Calu3 (cell line): ENCODE measurements around the gene CIB1. TPM values are rescaled to one million over a fixed set of nuclear protein-coding genes. Genes with fewer than 3 reads are reported as not detected.

Source experiments
- BruUV-seq: library from RNA; stranded (reverse); fragments of 400-500 nt; replicated peaks from 2 replicates; lab custom pipeline; 2021; lab: Mats Ljungman, UMichigan
- CTCF ChIA-PET: fragments of 300-600 bp; sonication (Branson Sonifier 250); formaldehyde crosslinking; loops from one replicate; lab custom pipeline; 2022; ENCODE audit warnings: antibody characterized with exemption; lab: Charles Lee
- DNase-seq: peaks from one replicate; pipeline ENCODE4 v3.0.0; 2022
- H3K27ac Mint-ChIP-seq: one replicate; pipeline ENCODE4 v1.8.0; 2022; ENCODE audit warnings: mixed read lengths; ENCODE audit not compliant: unreplicated experiment
- H3K27me3 Mint-ChIP-seq: one replicate; pipeline ENCODE4 v1.8.0; 2022; ENCODE audit warnings: mixed read lengths; ENCODE audit not compliant: unreplicated experiment
- H3K36me3 Mint-ChIP-seq: one replicate; pipeline ENCODE4 v1.8.0; 2022; ENCODE audit warnings: mild to moderate bottlenecking, moderate library complexity, mixed read lengths; ENCODE audit not compliant: insufficient read depth, unreplicated experiment
- H3K4me1 Mint-ChIP-seq: one replicate; pipeline ENCODE4 v1.8.0; 2022; ENCODE audit warnings: mild to moderate bottlenecking, low read depth, mixed read lengths; ENCODE audit not compliant: unreplicated experiment
- H3K4me3 Mint-ChIP-seq: one replicate; pipeline ENCODE4 v1.8.0; 2022; ENCODE audit warnings: mild to moderate bottlenecking, low read depth, moderate library complexity, mixed read lengths; ENCODE audit not compliant: unreplicated experiment
- H3K9me3 Mint-ChIP-seq: one replicate; pipeline ENCODE4 v1.8.0; 2022; ENCODE audit warnings: low read depth, mixed read lengths; ENCODE audit not compliant: unreplicated experiment
- intact Hi-C: fragments of 100-400 bp; cut with micrococcal nuclease; formaldehyde crosslinking; loops from one replicate; pipeline ENCODE4 v1.10.0; 2022; ENCODE audit not compliant: unreplicated experiment
- total RNA-seq: library from RNA; stranded (reverse); gene quantifications from 2 replicates; pipeline ENCODE4 v1.2.3, GENCODE V29; 2022
- TF ChIP-seq, protein P1 (sequence below): fragments of 200-600 bp; IDR thresholded peaks from one replicate; pipeline ENCODE4 v1.8.0; 2022; ENCODE audit warnings: antibody characterized with exemption; ENCODE audit not compliant: unreplicated experiment

The CIB1 gene
- total RNA-seq, 1 experiment from 2014 or later = 82.8 TPM

DNA sequence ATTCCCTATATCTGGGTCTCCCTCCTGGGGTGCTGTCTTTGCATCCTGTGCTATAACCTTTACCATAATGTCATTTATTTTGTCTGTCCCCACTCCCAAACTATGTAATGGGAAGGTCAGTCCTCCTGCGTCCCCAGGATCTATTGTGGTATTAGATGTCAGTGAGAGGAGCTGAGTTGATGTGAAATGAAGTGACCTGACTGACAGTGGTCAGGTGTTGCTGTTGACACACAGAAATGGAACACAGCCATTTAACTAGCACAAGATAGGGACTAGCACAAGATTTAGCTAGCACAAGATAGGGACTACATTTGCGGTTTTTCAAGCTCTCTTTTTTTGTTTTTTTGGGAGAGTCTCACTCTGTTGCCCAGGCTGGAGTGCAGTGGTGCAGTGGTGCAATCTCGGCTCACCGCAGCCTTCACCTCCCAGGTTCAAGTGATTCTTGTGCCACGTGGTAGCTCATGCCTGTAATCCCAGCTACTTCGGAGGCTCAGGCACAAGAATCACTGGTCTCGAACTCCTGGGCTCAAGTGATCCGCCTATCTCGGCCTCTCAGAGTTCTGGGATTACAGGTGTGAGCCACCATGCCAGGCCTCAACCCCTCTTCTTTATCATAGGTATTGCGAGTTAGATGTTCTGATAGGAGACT lies 36.9 kb upstream of the CIB1 start:
- H3K36me3 Mint-ChIP-seq = peaks cover 78% of the 10 kb centered on the region
- no peaks in the 10 kb centered on the region for H3K9me3 Mint-ChIP-seq
- CTCF ChIA-PET = interaction anchor here (0.8 kb wide), 1 partner anchor 37 kb away, joined by 3 read pairs; the partner anchor contains the start of genes CIB1 and GDPGP1
- TF ChIP-seq, protein P1, sequence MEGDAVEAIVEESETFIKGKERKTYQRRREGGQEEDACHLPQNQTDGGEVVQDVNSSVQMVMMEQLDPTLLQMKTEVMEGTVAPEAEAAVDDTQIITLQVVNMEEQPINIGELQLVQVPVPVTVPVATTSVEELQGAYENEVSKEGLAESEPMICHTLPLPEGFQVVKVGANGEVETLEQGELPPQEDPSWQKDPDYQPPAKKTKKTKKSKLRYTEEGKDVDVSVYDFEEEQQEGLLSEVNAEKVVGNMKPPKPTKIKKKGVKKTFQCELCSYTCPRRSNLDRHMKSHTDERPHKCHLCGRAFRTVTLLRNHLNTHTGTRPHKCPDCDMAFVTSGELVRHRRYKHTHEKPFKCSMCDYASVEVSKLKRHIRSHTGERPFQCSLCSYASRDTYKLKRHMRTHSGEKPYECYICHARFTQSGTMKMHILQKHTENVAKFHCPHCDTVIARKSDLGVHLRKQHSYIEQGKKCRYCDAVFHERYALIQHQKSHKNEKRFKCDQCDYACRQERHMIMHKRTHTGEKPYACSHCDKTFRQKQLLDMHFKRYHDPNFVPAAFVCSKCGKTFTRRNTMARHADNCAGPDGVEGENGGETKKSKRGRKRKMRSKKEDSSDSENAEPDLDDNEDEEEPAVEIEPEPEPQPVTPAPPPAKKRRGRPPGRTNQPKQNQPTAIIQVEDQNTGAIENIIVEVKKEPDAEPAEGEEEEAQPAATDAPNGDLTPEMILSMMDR = no peak
- peaks cover 43% of the 10 kb centered on the region for H3K4me1 Mint-ChIP-seq
- H3K27me3 Mint-ChIP-seq = no peaks in the 10 kb centered on the region
- H3K4me3 Mint-ChIP-seq = no peak overlapping the region
- no peak for DNase-seq
- BruUV-seq = no TSS peak
- H3K27ac Mint-ChIP-seq = no peak overlapping the region
- intact Hi-C loops = no loop called here

DNA sequence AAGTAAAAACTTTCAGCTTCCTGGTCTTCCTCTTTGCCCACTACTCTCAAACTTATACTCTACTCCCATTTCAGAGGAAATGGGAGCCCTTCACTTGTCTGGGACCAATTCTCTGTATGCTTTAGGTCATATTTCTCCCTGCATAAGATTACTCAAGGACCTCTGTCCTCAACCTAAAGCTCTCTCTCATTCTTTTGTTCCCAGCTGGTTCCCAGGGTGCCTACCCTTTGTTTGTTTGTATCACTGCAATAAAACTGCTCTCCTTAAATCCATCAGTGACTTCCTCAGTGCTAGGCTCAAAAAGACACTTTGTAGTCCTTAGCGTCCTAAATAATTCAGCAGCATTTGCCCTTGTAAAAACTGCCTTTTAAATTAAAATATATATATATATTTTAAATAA lies 34.7 kb upstream of the CIB1 start:
- Mint-ChIP-seq H3K4me3 (peak overlapping the region; percentile 99), H3K4me1 (peaks cover 58% of the 10 kb centered on the region), H3K27ac (no peak overlapping the region), H3K36me3 (peaks cover 76% of the 10 kb centered on the region), H3K27me3 (no peaks in the 10 kb centered on the region), H3K9me3 (no peaks in the 10 kb centered on the region)
- CTCF ChIA-PET = interaction anchor here (0.5 to 1.0 kb wide), 4 partner anchors 19 to 170 kb away, joined by 3 to 11 read pairs (median 4); partner anchors contain the start of gene SEMA4B
- TF ChIP-seq, protein P1 = no peak
- intact Hi-C loops = no loop called here
- no peak for DNase-seq
- no TSS peak for BruUV-seq

DNA sequence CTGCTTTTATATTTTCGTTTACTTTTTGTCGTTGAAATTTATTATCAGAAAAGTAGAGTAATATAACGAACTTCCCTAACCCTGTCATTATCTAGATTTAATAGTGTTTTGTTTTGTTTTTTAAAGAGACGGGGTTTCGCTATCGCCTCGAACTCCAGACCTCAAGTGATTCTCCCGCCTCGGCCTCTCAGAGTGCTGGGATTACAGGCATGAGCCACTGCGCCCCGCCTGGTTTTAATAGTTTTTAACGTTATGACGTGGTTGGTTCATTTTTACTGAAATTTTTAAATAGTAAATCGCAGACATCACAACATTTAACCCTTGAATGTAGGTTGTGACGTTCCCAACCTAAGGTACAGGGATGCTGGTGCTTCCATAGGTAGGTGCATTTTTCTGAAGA lies 32.7 kb upstream of the CIB1 start:
- Mint-ChIP-seq H3K4me1 (peaks cover 50% of the 10 kb centered on the region), H3K27me3 (no peaks in the 10 kb centered on the region), H3K36me3 (peaks cover 64% of the 10 kb centered on the region), H3K27ac (peak overlapping the region; percentile 93), H3K4me3 (peak overlapping the region; percentile 99), H3K9me3 (no peaks in the 10 kb centered on the region)
- CTCF ChIA-PET = no interaction called here
- DNase-seq = no peak
- BruUV-seq = TSS peak; percentile 51
- TF ChIP-seq, protein P1 = no peak
- intact Hi-C loops = no loop called here

DNA sequence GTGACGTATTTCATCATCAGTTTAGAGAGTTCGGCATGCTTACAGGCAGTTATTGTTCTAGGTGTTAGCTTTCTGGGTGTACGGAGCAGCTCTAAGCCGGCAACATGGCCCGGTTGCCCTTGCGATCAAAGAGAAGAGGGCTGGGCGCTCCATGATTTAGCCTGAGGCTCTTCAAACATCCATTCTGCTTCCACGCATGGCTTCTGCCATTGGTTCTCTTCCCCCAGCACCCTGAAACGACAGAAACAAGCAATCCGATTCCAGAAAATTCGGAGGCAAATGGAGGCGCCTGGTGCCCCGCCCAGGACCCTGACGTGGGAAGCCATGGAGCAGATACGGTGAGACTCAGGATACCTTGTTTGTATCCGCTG lies 32.3 kb upstream of the CIB1 start:
- peak overlapping the region; percentile 93 for H3K27ac Mint-ChIP-seq
- H3K36me3 Mint-ChIP-seq = peaks cover 60% of the 10 kb centered on the region
- H3K4me3 Mint-ChIP-seq = peak overlapping the region; percentile 99
- intact Hi-C loops = no loop called here
- TF ChIP-seq, protein P1 = no peak
- no TSS peak for BruUV-seq
- peak; percentile 40 for DNase-seq
- H3K27me3 Mint-ChIP-seq = no peaks in the 10 kb centered on the region
- H3K4me1 Mint-ChIP-seq = peaks cover 46% of the 10 kb centered on the region
- CTCF ChIA-PET = interaction anchor here (0.7 kb wide), 1 partner anchor 32 kb away, joined by 3 read pairs; the partner anchor contains the start of genes CIB1 and GDPGP1
- no peaks in the 10 kb centered on the region for H3K9me3 Mint-ChIP-seq
